HepG2 (cell line): Measurements from ENCODE around the gene EFNA3. TPM values are rescaled to one million over a fixed set of nuclear protein-coding genes. Genes with fewer than 3 reads are reported as not detected.
A peak's percentile ranks its signal among the peaks of the same experiment; 100 is the strongest.

Experiments
- GMEB1 ChIP-seq: sonication (generic); formaldehyde crosslinking; IDR thresholded peaks from 2 replicates; pipeline ENCODE4 v1.5.1; 2020; ENCODE audit warnings: missing genetic modification reagents, mild to moderate bottlenecking, borderline replicate concordance
- GTF3A ChIP-seq: sonication (generic); formaldehyde crosslinking; conservative IDR thresholded peaks from 2 replicates; pipeline ENCODE4 v1.4.0; 2020; ENCODE audit warnings: mild to moderate bottlenecking, missing genetic modification reagents
- IRF2 ChIP-seq: IDR thresholded peaks from 2 replicates; pipeline ENCODE4 v1.6.1; 2018; ENCODE audit warnings: missing genetic modification reagents, missing compliant biosample characterization
- KAT8 ChIP-seq: IDR thresholded peaks from 2 replicates; pipeline ENCODE4 v1.6.1; 2016; ENCODE audit warnings: missing genetic modification reagents, missing compliant biosample characterization
- KDM2A ChIP-seq: sonication (generic); formaldehyde crosslinking; IDR thresholded peaks from 2 replicates; pipeline ENCODE4 v1.4.0; 2020; ENCODE audit warnings: low read depth, missing genetic modification reagents, borderline replicate concordance
- KDM3A ChIP-seq: IDR thresholded peaks from 2 replicates; pipeline ENCODE4 v1.6.1; 2018; ENCODE audit warnings: low read depth, missing compliant biosample characterization
- NCOA5 ChIP-seq: sonication (generic); formaldehyde crosslinking; IDR thresholded peaks from 2 replicates; pipeline ENCODE4 v1.4.0; 2020; ENCODE audit warnings: missing genetic modification reagents
- NR2F6 ChIP-seq, 2 experiments: IDR thresholded peaks; 2 replicates each; pipeline ENCODE4 v1.6.1; 2016; ENCODE audit warnings: antibody characterized with exemption in 1 of 2, mild to moderate bottlenecking in 1 of 2
- PAWR ChIP-seq: sonication (generic); formaldehyde crosslinking; IDR thresholded peaks from 2 replicates; pipeline ENCODE4 v1.4.0; 2020; ENCODE audit warnings: missing genetic modification reagents, mild to moderate bottlenecking, borderline replicate concordance
- POLR2G ChIP-seq: fragments of 200-400 bp; formaldehyde crosslinking; IDR thresholded peaks from 2 replicates; pipeline ENCODE4 v1.6.1; 2018; ENCODE audit warnings: mild to moderate bottlenecking, low read depth, low read length, moderate library complexity
- RARG ChIP-seq: sonication (generic); formaldehyde crosslinking; IDR thresholded peaks from 2 replicates; pipeline ENCODE4 v1.4.0; 2020; ENCODE audit warnings: low read depth, mild to moderate bottlenecking, missing genetic modification reagents
- RFX1 ChIP-seq: fragments of 450-650 bp; IDR thresholded peaks from 2 replicates; pipeline ENCODE4 v1.6.1; 2017
- TFDP2 ChIP-seq: sonication (generic); formaldehyde crosslinking; IDR thresholded peaks from 2 replicates; pipeline ENCODE4 v1.4.0; 2020; ENCODE audit warnings: missing genetic modification reagents
- TOPORS ChIP-seq: sonication (generic); formaldehyde crosslinking; IDR thresholded peaks from 2 replicates; pipeline ENCODE4 v1.8.0; 2023; ENCODE audit warnings: mild to moderate bottlenecking, missing genetic modification reagents
- WIZ ChIP-seq: sonication (generic); formaldehyde crosslinking; IDR thresholded peaks from 2 replicates; pipeline ENCODE4 v1.5.1; 2020; ENCODE audit warnings: mild to moderate bottlenecking, missing genetic modification reagents
- ZBTB42 ChIP-seq: sonication (generic); formaldehyde crosslinking; IDR thresholded peaks from 2 replicates; pipeline ENCODE4 v1.5.0; 2020; ENCODE audit warnings: mild to moderate bottlenecking, missing genetic modification reagents
- ZFP41 ChIP-seq: sonication (generic); formaldehyde crosslinking; IDR thresholded peaks from 2 replicates; pipeline ENCODE4 v1.4.0; 2020; ENCODE audit warnings: mild to moderate bottlenecking, missing genetic modification reagents, borderline replicate concordance
- ZKSCAN5 ChIP-seq: sonication (generic); formaldehyde crosslinking; IDR thresholded peaks from 2 replicates; pipeline ENCODE4 v1.5.1; 2020; ENCODE audit warnings: mild to moderate bottlenecking, missing genetic modification reagents
- ZNF580 ChIP-seq: IDR thresholded peaks from 2 replicates; pipeline ENCODE4 v1.6.1; 2016; ENCODE audit warnings: low read depth, borderline replicate concordance
- ZNF598 ChIP-seq: sonication (generic); formaldehyde crosslinking; IDR thresholded peaks from 2 replicates; pipeline ENCODE4 v1.5.1; 2020; ENCODE audit warnings: mild to moderate bottlenecking, missing genetic modification reagents, borderline replicate concordance
- ZNF614 ChIP-seq: IDR thresholded peaks from 2 replicates; pipeline ENCODE4 v1.6.1; 2018; ENCODE audit warnings: missing biosample characterization, missing genetic modification reagents, inconsistent platforms, borderline replicate concordance
- ZNF749 ChIP-seq: sonication (generic); formaldehyde crosslinking; IDR thresholded peaks from 2 replicates; pipeline ENCODE4 v1.8.0; 2022; ENCODE audit warnings: mild to moderate bottlenecking, missing genetic modification reagents, moderate library complexity, borderline replicate concordance
- ZNF768 ChIP-seq: sonication (generic); formaldehyde crosslinking; IDR thresholded peaks from 2 replicates; pipeline ENCODE4 v1.4.0; 2020; ENCODE audit warnings: missing genetic modification reagents
- ZSCAN5A ChIP-seq: sonication (generic); formaldehyde crosslinking; IDR thresholded peaks from 2 replicates; pipeline ENCODE4 v1.8.0; 2022; ENCODE audit warnings: mild to moderate bottlenecking, missing genetic modification reagents, borderline replicate concordance
- ZZZ3 ChIP-seq: sonication (generic); formaldehyde crosslinking; IDR thresholded peaks from 2 replicates; pipeline ENCODE4 v1.4.0; 2020; ENCODE audit warnings: missing genetic modification reagents, mild to moderate bottlenecking, borderline replicate concordance
- polyA plus RNA-seq, 8 experiments: library from polyadenylated mRNA; depleted of rRNA in 3 of 8; stranded (reverse) in 7 of 8; unstranded in 1 of 8; fragments of >200 nt; fragmentation: Illumina TruSeq in 4 of 8; extraction: Trizol in 4 of 8; gene quantifications; 2 replicates each; pipeline versions ENCODE4 v1.2.1 to v1.2.3, GENCODE V29; 2011 to 2016; ENCODE audit warnings: low read depth in 4 of 8, missing spikeins in 1 of 8, mixed read lengths in 1 of 8; ENCODE audit not compliant: insufficient read depth in 1 of 8
- total RNA-seq, 5 experiments: library from RNA; depleted of rRNA; stranded (reverse); fragments of >200 nt; fragmentation: Illumina TruSeq; extraction: Trizol; gene quantifications; 2 replicates each; pipeline ENCODE4 v1.2.3, GENCODE V29; 2016; ENCODE audit warnings: low read depth in 1 of 5

Gene EFNA3
- total and polyA plus RNA-seq, 2 of the 13 experiments (the other 11 are each of a cell fraction or from before 2014, with no cell fraction given), result 1.0 to 5.7 TPM

GRCh38 chr1:155044812-155045657 is 33.6 kb upstream of the EFNA3 start (continued):
- no peak for TF ChIP-seq ZFP41 (CRISPR knock-in tag)
- TF ChIP-seq KDM3A (CRISPR knock-in tag), result 0 out of 2 replicates have a peak, but pooled peaks have one; percentile 42
- TF ChIP-seq NCOA5, result no peak
- no peak for TF ChIP-seq ZKSCAN5 (CRISPR knock-in tag)
- peak; percentile 58; the same call in 1 of the 2 replicates for TF ChIP-seq IRF2 (CRISPR knock-in tag)
- TF ChIP-seq ZSCAN5A (CRISPR knock-in tag), result no peak
- TF ChIP-seq GMEB1 (CRISPR knock-in tag), result no peak
- peak; percentile 23; the same call in 1 of the 2 replicates for TF ChIP-seq KDM2A (CRISPR knock-in tag)
- no peak for TF ChIP-seq RFX1
- no peak for TF ChIP-seq RARG (CRISPR knock-in tag)
- TF ChIP-seq ZZZ3 (CRISPR knock-in tag), result no peak
- TF ChIP-seq ZNF580 (CRISPR knock-in tag), result 0 out of 2 replicates have a peak, but pooled peaks have one; percentile 38
- no peak for TF ChIP-seq TOPORS (CRISPR knock-in tag)
- no peak for TF ChIP-seq ZBTB42 (CRISPR knock-in tag)
- TF ChIP-seq ZNF598 (CRISPR knock-in tag), result 0 out of 2 replicates have a peak, but pooled peaks have one; percentile 48
- TF ChIP-seq NR2F6 (IDR thresholded peaks at IDR 0.05), result 0 out of 2 replicates have a peak, but pooled peaks have one; percentile 15
- TF ChIP-seq NR2F6 (CRISPR knock-in tag; IDR thresholded peaks at IDR 0.05), result peak; percentile 55; the same call in 1 of the 2 replicates
- no peak for TF ChIP-seq WIZ (CRISPR knock-in tag)
- TF ChIP-seq ZNF768 (CRISPR knock-in tag), result no peak
- TF ChIP-seq TFDP2, result peak; percentile 28; the same call in 1 of the 2 replicates
- no peak for TF ChIP-seq GTF3A
- no peak for TF ChIP-seq ZNF749
- TF ChIP-seq KAT8 (CRISPR knock-in tag), result 0 out of 2 replicates have a peak, but pooled peaks have one; percentile 34
- TF ChIP-seq ZNF614 (CRISPR knock-in tag), result 0 out of 2 replicates have a peak, but pooled peaks have one; percentile 46
- TF ChIP-seq POLR2G, result no peak
- TF ChIP-seq PAWR, result no peak
